HepG2 (cell line): Measurements from ENCODE around the gene ARIH2. TPM values are rescaled to one million over a fixed set of nuclear protein-coding genes. Genes with fewer than 3 reads are reported as not detected.

Experiments
- ATAC-seq: fragments of 200-7000 bp; cut with Tn5 transposase; 3 replicates; pipeline ENCODE4 v1.9.1; 2020; ENCODE audit warnings: mild to moderate bottlenecking, moderate library complexity
- BruUV-seq: library from RNA; stranded (reverse); fragments of 400-500 nt; replicated peaks from 2 replicates; lab custom pipeline; 2021; lab: Mats Ljungman, UMichigan
- CTCF ChIA-PET: fragments of 300-600 bp; formaldehyde crosslinking; extraction: SDS; loops from one replicate; lab custom pipeline; 2021; ENCODE audit warnings: low total read pairs, inconsistent platforms, low intra/inter-chr PET ratio; lab: Yijun Ruan, JAX
- POLR2A ChIA-PET: fragments of 350-600 bp; sonication (Branson Sonifier 250); formaldehyde crosslinking; loops from one replicate; lab custom pipeline; 2020; ENCODE audit warnings: antibody characterized with exemption, inconsistent platforms; lab: Yijun Ruan, JAX
- DNase-seq: peaks from one replicate; pipeline ENCODE4 v3.0.0-alpha.2; 2015; ENCODE audit warnings: low spot score
- FAIRE-seq: peaks from 3 replicates; lab custom pipeline; 2011; peaks lifted over from hg19 to GRCh38; lab: Jason Lieb, UNC
- H2AFZ ChIP-seq: one replicate; pipeline ENCODE4 v1.6.1; 2011; ENCODE audit warnings: low read length, inconsistent platforms
- H3K27ac ChIP-seq: fragments of 300-600 bp; 3 replicates; pipeline ENCODE4 v1.8.0; 2011; ENCODE audit warnings: mixed run types, mild to moderate bottlenecking, mixed read lengths, low read length, inconsistent platforms; ENCODE audit not compliant: insufficient read depth; ENCODE audit errors: extremely low read length
- H3K27me3 ChIP-seq, 2 experiments: fragments of 200-600 bp in 1 of 2; 2 replicates in 1 of 2; 3 replicates in 1 of 2; pipeline versions ENCODE4 v1.6.0 to v1.8.0; 2011; ENCODE audit warnings: low read length in 2 of 2, mild to moderate bottlenecking in 2 of 2, moderate library complexity in 2 of 2, inconsistent platforms in 1 of 2; ENCODE audit not compliant: insufficient read depth in 2 of 2, control insufficient read depth in 1 of 2
- H3K36me3 ChIP-seq, 2 experiments: fragments of 200-600 bp in 1 of 2; replicated peaks in 1 of 2; 2 replicates in 1 of 2; 3 replicates in 1 of 2; pipeline versions ENCODE4 v1.5.1 to v1.8.0; 2011; ENCODE audit warnings: low read length in 2 of 2, inconsistent platforms in 1 of 2; ENCODE audit not compliant: insufficient read depth in 2 of 2, control insufficient read depth in 1 of 2
- H3K4me1 ChIP-seq: 2 replicates; pipeline ENCODE4 v1.5.1; 2012; ENCODE audit warnings: low read length, inconsistent platforms; ENCODE audit not compliant: insufficient read depth
- H3K4me2 ChIP-seq: 2 replicates; pipeline ENCODE4 v1.6.0; 2011; ENCODE audit warnings: low read depth, low read length, inconsistent platforms
- H3K4me3 ChIP-seq, 3 experiments: fragments of 200-600 bp in 1 of 3; sonication (generic), shearing (Covaris generic) in 1 of 3; replicated peaks in 1 of 3; 2 replicates each; pipeline ENCODE4 v1.5.1; 2011 to 2016; ENCODE audit warnings: low read length in 3 of 3, inconsistent platforms in 2 of 3, low read depth in 2 of 3, mild to moderate bottlenecking in 2 of 3, control low read depth in 1 of 3, mixed read lengths in 1 of 3; ENCODE audit not compliant: insufficient read depth in 1 of 3
- H3K79me2 ChIP-seq: one replicate; pipeline ENCODE4 v1.6.1; 2011; ENCODE audit warnings: low read length, inconsistent platforms; ENCODE audit not compliant: insufficient read depth
- H3K9ac ChIP-seq: 2 replicates; pipeline ENCODE4 v1.6.0; 2011; ENCODE audit warnings: mild to moderate bottlenecking, low read depth, low read length, inconsistent platforms; ENCODE audit not compliant: insufficient read depth
- H3K9me3 ChIP-seq: 2 replicates; pipeline ENCODE4 v1.5.1; 2012; ENCODE audit warnings: mild to moderate bottlenecking, low read length
- H4K20me1 ChIP-seq: 2 replicates; pipeline ENCODE4 v1.6.0; 2011; ENCODE audit warnings: inconsistent platforms, mild to moderate bottlenecking, low read length, moderate library complexity; ENCODE audit not compliant: insufficient read depth
- BORCS8-MEF2B ChIP-seq: sonication (generic); formaldehyde crosslinking; IDR thresholded peaks from 2 replicates; pipeline ENCODE4 v1.8.0; 2022; ENCODE audit warnings: mild to moderate bottlenecking, missing genetic modification reagents
- CENPT ChIP-seq: sonication (generic); formaldehyde crosslinking; IDR thresholded peaks from 2 replicates; pipeline ENCODE4 v1.8.0; 2022; ENCODE audit warnings: low read depth, mild to moderate bottlenecking, moderate library complexity, missing genetic modification reagents
- FOXM1 ChIP-seq: sonication (generic); formaldehyde crosslinking; IDR thresholded peaks from 2 replicates; pipeline ENCODE4 v1.5.0; 2020; ENCODE audit warnings: missing genetic modification reagents
- MLLT10 ChIP-seq: sonication (generic); formaldehyde crosslinking; IDR thresholded peaks from 2 replicates; pipeline ENCODE4 v1.4.0; 2020; ENCODE audit warnings: missing genetic modification reagents
- PPARG ChIP-seq: conservative IDR thresholded peaks from 2 replicates; pipeline ENCODE4 v1.6.1; 2016; ENCODE audit warnings: missing biosample characterization, missing genetic modification reagents
- TAF15 ChIP-seq: fragments of 200-400 bp; formaldehyde crosslinking; IDR thresholded peaks from one replicate; pipeline ENCODE4 v1.6.1; 2018; ENCODE audit warnings: mild to moderate bottlenecking, low read depth, low read length; ENCODE audit not compliant: poor library complexity, severe bottlenecking
- ZBTB3 ChIP-seq: sonication (generic); formaldehyde crosslinking; IDR thresholded peaks from 2 replicates; pipeline ENCODE4 v1.4.0; 2020; ENCODE audit warnings: low read depth, mild to moderate bottlenecking, moderate library complexity, missing genetic modification reagents, borderline replicate concordance
- ZBTB8A ChIP-seq: sonication (generic); formaldehyde crosslinking; IDR thresholded peaks from 2 replicates; pipeline ENCODE4 v1.4.0; 2020; ENCODE audit warnings: mild to moderate bottlenecking, low read depth, missing genetic modification reagents, borderline replicate concordance
- ZEB1 ChIP-seq: IDR thresholded peaks from 2 replicates; pipeline ENCODE4 v1.6.1; 2012; ENCODE audit warnings: mild to moderate bottlenecking, low read depth, inconsistent platforms; ENCODE audit not compliant: insufficient replicate concordance
- ZFY ChIP-seq: sonication (generic); formaldehyde crosslinking; IDR thresholded peaks from 2 replicates; pipeline ENCODE4 v1.4.0; 2020; ENCODE audit warnings: missing genetic modification reagents
- ZNF501 ChIP-seq: sonication (generic); formaldehyde crosslinking; IDR thresholded peaks from 2 replicates; pipeline ENCODE4 v1.5.1; 2020; ENCODE audit warnings: mild to moderate bottlenecking, moderate library complexity, missing genetic modification reagents
- ZNF564 ChIP-seq: sonication (generic); formaldehyde crosslinking; IDR thresholded peaks from 2 replicates; pipeline ENCODE4 v1.8.1; 2023; ENCODE audit warnings: mild to moderate bottlenecking, missing genetic modification reagents
- WGBS: methylation state at CpG from one replicate; pipeline ENCODE4 v1.1.6; 2017; ENCODE audit warnings: low lambda C conversion rate; 5-methylcytosine and 5-hydroxymethylcytosine counted together
- in situ Hi-C: cut with HindIII; loops from 2 replicates; pipeline ENCODE4 v1.10.0; 2017; ENCODE audit warnings: low pct_unique_long_range_greater_than_20kb; ENCODE audit not compliant: extremely low pct_ligation_motif_present
- intact Hi-C: fragments of 100-400 bp; cut with micrococcal nuclease; formaldehyde crosslinking; loops from one replicate; pipeline ENCODE4 v1.10.0; 2022; ENCODE audit not compliant: unreplicated experiment
- polyA plus RNA-seq, 8 experiments: library from polyadenylated mRNA; depleted of rRNA in 3 of 8; stranded (reverse) in 7 of 8; unstranded in 1 of 8; fragments of >200 nt; fragmentation: Illumina TruSeq in 4 of 8; extraction: Trizol in 4 of 8; gene quantifications; 2 replicates each; pipeline versions ENCODE4 v1.2.1 to v1.2.3, GENCODE V29; 2011 to 2016; ENCODE audit warnings: low read depth in 4 of 8, missing spikeins in 1 of 8, mixed read lengths in 1 of 8; ENCODE audit not compliant: insufficient read depth in 1 of 8
- total RNA-seq, 5 experiments: library from RNA; depleted of rRNA; stranded (reverse); fragments of >200 nt; fragmentation: Illumina TruSeq; extraction: Trizol; gene quantifications; 2 replicates each; pipeline ENCODE4 v1.2.3, GENCODE V29; 2016; ENCODE audit warnings: low read depth in 1 of 5
- TF ChIP-seq, protein P1 (sequence below): sonication (generic); formaldehyde crosslinking; IDR thresholded peaks from 2 replicates; pipeline ENCODE4 v1.4.0; 2020; ENCODE audit warnings: missing genetic modification reagents, mild to moderate bottlenecking, borderline replicate concordance
- TF ChIP-seq, protein P2 (sequence below): sonication (generic); formaldehyde crosslinking; IDR thresholded peaks from 2 replicates; pipeline ENCODE4 v1.4.0; 2020; ENCODE audit warnings: missing genetic modification reagents
- TF ChIP-seq, protein P3 (sequence below): sonication (generic); formaldehyde crosslinking; IDR thresholded peaks from 2 replicates; pipeline ENCODE4 v1.5.1; 2020; ENCODE audit warnings: missing genetic modification reagents, mild to moderate bottlenecking, borderline replicate concordance
- TF ChIP-seq, protein P4 (sequence below): sonication (generic); formaldehyde crosslinking; IDR thresholded peaks from 2 replicates; pipeline ENCODE4 v1.4.0; 2020; ENCODE audit warnings: mild to moderate bottlenecking, missing genetic modification reagents

Gene ARIH2
- total and polyA plus RNA-seq, 2 of the 13 experiments (the other 11 are each of a cell fraction or from before 2014, with no cell fraction given): 64.8 to 83.3 TPM

DNA sequence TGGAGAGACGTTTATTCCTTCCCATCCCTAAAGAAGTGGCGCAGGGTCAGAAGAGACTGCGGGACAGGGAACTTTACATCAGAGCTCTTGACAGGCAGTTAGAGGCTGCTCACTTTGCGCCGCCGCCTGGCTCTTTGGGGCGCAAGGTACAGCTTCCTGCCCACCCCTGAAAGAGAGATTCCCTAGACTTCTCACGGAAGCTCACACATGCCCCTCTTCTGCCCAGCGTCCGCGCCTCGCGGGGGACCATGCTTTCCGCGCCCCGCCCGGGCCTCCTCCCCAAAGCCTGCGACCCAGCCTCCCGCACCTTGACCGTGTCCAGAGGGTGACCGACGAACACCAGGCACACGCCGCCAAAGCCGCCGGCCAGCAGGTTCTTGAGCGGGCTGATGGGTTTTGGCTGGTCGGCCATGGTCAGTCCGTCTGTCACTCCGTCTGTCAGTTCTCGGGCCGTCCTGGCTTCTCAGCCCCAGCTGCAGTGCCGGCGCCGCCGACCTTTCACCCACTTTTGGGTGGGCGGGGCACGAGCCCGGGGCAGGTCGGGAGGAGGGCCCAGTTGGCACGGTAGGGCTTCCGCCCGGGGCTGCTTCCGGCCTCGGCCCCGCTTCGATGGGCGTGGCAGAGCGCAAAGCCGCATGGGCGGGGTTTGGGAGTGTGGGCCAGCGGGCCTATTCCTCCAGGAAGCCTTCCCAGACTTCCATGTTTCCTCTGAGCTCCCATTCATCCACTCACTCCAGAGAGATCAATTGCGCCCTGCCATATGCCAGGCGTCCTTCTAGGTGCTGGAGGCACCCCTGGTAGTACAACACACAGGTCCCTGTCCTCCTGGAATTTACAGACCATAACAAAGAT, 20.0 kb upstream of the ARIH2 start, which contains the start of gene SLC25A20:
Gene SLC25A20, minus strand, starts transcription at position 500 of the 852 bp plus-strand sequence. Its CDS starts 88 bp downstream, at position 412.
- peak within 1 kb of the TSS; percentile 92 for H2AFZ ChIP-seq
- WGBS: 1% methylated on average over 34 of the region's 54 CpGs
- peaks cover 42% of the 10 kb centered on the region for H3K4me1 ChIP-seq
- ChIA-PET CTCF (interaction anchor here (0.7 kb wide), 1 partner anchor 21 kb away, joined by 3 read pairs; no protein-coding TSS in a partner anchor), POLR2A (interaction anchor here (0.6 to 4.5 kb wide), 8 partner anchors 11 to 164 kb away, joined by 3 to 39 read pairs (median 12); partner anchors contain the start of genes ARIH2 and PRKAR2A)
- H3K9me3 ChIP-seq: no peaks in the 10 kb centered on the region
- H3K27me3 ChIP-seq: no peaks in the 10 kb centered on the region
- peak within 1 kb of the TSS; percentile 67 for H3K9ac ChIP-seq
- DNase-seq (peak; percentile 80), FAIRE-seq (peak; percentile 70), ATAC-seq (peak; percentile 83)
- no peaks in the 10 kb centered on the region for H3K36me3 ChIP-seq
- H3K4me2 ChIP-seq: peak within 1 kb of the TSS; percentile 99
- no peaks in the 10 kb centered on the region for H4K20me1 ChIP-seq
- intact Hi-C loops (no loop called here), in situ Hi-C loops (no loop called here)
- peak within 1 kb of the TSS; percentile 78 for H3K27ac ChIP-seq
- TSS peak; percentile 79 for BruUV-seq
- peak within 1 kb of the TSS; percentile 71 to 94 (median 84) for H3K4me3 ChIP-seq
- H3K79me2 ChIP-seq: no peaks in the 10 kb centered on the region
- no peak for TF ChIP-seq CENPT (CRISPR knock-in tag)
- TF ChIP-seq, protein P1, sequence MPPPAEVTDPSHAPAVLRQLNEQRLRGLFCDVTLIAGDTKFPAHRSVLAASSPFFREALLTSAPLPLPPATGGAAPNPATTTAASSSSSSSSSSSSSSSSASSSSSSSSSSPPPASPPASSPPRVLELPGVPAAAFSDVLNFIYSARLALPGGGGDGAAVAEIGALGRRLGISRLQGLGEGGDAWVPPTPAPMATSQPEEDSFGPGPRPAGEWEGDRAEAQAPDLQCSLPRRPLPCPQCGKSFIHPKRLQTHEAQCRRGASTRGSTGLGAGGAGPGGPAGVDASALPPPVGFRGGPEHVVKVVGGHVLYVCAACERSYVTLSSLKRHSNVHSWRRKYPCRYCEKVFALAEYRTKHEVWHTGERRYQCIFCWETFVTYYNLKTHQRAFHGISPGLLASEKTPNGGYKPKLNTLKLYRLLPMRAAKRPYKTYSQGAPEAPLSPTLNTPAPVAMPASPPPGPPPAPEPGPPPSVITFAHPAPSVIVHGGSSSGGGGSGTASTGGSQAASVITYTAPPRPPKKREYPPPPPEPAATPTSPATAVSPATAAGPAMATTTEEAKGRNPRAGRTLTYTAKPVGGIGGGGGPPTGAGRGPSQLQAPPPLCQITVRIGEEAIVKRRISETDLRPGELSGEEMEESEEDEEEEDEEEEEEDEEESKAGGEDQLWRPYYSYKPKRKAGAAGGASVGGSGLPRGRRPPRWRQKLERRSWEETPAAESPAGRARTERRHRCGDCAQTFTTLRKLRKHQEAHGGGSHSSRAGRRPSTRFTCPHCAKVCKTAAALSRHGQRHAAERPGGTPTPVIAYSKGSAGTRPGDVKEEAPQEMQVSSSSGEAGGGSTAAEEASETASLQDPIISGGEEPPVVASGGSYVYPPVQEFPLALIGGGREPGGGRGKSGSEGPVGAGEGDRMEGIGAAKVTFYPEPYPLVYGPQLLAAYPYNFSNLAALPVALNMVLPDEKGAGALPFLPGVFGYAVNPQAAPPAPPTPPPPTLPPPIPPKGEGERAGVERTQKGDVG (CRISPR knock-in tag): no peak
- TF ChIP-seq ZNF501 (CRISPR knock-in tag): peak; percentile 80
- peak; percentile 92 for TF ChIP-seq TAF15
- no peak for TF ChIP-seq ZBTB8A
- peak; percentile 100 for TF ChIP-seq PPARG (CRISPR knock-in tag)
- no peak for TF ChIP-seq ZBTB3 (CRISPR knock-in tag)
- no peak for TF ChIP-seq FOXM1
- TF ChIP-seq ZNF564: no peak
- TF ChIP-seq, protein P2, sequence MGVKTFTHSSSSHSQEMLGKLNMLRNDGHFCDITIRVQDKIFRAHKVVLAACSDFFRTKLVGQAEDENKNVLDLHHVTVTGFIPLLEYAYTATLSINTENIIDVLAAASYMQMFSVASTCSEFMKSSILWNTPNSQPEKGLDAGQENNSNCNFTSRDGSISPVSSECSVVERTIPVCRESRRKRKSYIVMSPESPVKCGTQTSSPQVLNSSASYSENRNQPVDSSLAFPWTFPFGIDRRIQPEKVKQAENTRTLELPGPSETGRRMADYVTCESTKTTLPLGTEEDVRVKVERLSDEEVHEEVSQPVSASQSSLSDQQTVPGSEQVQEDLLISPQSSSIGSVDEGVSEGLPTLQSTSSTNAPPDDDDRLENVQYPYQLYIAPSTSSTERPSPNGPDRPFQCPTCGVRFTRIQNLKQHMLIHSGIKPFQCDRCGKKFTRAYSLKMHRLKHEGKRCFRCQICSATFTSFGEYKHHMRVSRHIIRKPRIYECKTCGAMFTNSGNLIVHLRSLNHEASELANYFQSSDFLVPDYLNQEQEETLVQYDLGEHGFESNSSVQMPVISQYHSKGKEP (CRISPR knock-in tag): no peak
- TF ChIP-seq ZEB1: peak; percentile 62
- peak; percentile 72 for TF ChIP-seq ZFY (CRISPR knock-in tag)
- TF ChIP-seq, protein P3, sequence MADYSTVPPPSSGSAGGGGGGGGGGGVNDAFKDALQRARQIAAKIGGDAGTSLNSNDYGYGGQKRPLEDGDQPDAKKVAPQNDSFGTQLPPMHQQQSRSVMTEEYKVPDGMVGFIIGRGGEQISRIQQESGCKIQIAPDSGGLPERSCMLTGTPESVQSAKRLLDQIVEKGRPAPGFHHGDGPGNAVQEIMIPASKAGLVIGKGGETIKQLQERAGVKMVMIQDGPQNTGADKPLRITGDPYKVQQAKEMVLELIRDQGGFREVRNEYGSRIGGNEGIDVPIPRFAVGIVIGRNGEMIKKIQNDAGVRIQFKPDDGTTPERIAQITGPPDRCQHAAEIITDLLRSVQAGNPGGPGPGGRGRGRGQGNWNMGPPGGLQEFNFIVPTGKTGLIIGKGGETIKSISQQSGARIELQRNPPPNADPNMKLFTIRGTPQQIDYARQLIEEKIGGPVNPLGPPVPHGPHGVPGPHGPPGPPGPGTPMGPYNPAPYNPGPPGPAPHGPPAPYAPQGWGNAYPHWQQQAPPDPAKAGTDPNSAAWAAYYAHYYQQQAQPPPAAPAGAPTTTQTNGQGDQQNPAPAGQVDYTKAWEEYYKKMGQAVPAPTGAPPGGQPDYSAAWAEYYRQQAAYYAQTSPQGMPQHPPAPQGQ (CRISPR knock-in tag): no peak
- no peak for TF ChIP-seq BORCS8-MEF2B
- TF ChIP-seq MLLT10 (CRISPR knock-in tag): no peak
- TF ChIP-seq, protein P4, sequence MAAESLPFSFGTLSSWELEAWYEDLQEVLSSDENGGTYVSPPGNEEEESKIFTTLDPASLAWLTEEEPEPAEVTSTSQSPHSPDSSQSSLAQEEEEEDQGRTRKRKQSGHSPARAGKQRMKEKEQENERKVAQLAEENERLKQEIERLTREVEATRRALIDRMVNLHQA (CRISPR knock-in tag): no peak
